Body of pancreas (tissue), 4 donors: ENCODE measurements around the gene HYKK.
"Not testable (repeated sequence)": the region's sequence is repeated elsewhere in the genome, so short reads cannot be mapped to it uniquely, and the experiment has no call there.

ENCODE experiments used
- POLR2A ChIP-seq, 3 donors: fragments of 450-650 bp; IDR thresholded peaks; one replicate each; pipeline ENCODE4 v1.6.1; 2016; ENCODE audit warnings: antibody characterized with exemption in 3 of 3, mild to moderate bottlenecking in 2 of 3
- TF ChIP-seq, protein P1 (sequence below), 7 experiments: fragments of 450-650 bp in 4 of 7; fragments of 200-600 bp in 3 of 7; sonication (generic) in 3 of 7; IDR thresholded peaks; one replicate each; pipeline ENCODE4 v1.5.1; 2016 to 2019; ENCODE audit warnings: antibody characterized with exemption in 7 of 7

DNA sequence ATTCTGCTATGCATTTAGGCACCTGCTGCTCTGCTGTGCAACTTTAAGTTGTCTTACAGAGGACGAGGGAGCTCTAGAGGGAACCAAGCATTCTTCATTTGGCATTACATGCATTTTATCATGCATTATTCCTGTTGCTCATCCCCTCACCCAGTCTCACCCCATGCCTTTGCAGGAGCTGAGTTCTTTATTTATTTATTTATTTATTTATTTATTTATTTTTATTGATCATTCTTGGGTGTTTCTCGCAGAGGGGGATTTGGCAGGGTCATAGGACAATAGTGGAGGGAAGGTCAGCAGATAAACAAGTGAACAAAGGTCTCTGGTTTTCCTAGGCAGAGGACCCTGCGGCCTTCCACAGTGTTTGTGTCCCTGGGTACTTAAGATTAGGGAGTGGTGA lies 12.7 kb downstream of the HYKK start:
- TF ChIP-seq, protein P1, sequence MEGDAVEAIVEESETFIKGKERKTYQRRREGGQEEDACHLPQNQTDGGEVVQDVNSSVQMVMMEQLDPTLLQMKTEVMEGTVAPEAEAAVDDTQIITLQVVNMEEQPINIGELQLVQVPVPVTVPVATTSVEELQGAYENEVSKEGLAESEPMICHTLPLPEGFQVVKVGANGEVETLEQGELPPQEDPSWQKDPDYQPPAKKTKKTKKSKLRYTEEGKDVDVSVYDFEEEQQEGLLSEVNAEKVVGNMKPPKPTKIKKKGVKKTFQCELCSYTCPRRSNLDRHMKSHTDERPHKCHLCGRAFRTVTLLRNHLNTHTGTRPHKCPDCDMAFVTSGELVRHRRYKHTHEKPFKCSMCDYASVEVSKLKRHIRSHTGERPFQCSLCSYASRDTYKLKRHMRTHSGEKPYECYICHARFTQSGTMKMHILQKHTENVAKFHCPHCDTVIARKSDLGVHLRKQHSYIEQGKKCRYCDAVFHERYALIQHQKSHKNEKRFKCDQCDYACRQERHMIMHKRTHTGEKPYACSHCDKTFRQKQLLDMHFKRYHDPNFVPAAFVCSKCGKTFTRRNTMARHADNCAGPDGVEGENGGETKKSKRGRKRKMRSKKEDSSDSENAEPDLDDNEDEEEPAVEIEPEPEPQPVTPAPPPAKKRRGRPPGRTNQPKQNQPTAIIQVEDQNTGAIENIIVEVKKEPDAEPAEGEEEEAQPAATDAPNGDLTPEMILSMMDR (IDR thresholded peaks at IDR 0.05): not testable (repeated sequence)
- not testable (repeated sequence) for TF ChIP-seq POLR2A (IDR thresholded peaks at IDR 0.05)
